ENCODE measurements around the gene INIP. TPM values are rescaled to one million over a fixed set of nuclear protein-coding genes. Genes with fewer than 3 reads are reported as not detected.

INIP gene
- total and polyA plus RNA-seq, 9 of the 15 experiments (the other 6 are each of a cell fraction or from before 2014, with no cell fraction given): 11.9 to 87.9 (median 37.3) TPM

DNA sequence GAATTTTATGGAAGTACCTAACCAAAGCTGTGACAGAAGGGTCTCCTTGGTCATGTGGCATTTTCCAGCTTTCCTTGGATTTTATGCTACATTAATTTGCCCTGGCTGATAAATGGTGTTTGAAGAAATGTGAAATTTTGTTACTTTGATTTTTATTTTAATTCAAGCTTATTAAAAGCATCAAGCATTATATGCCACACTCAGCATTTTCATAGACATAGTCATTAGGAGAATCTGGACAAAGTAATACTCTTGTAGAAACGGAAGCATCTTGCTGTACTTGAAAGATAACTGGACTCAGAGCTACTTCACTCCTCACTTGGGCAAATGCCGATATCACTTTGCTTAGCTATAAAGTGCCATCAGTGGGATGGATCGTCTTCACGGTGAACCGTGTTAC is 54.2 kb downstream of the INIP start:
- Histone ChIP-seq H3K9me3 (replicated peaks; ENCODE audit: control insufficient read depth, insufficient read depth, low read depth, low read length) (no peaks in the 10 kb centered on the region), H3K27me3 (ENCODE audit: control insufficient read depth in 2 of 2, insufficient read depth in 2 of 2, low read length in 2 of 2) (0 out of 5 replicates have a peak, but pooled peaks cover 0 to 2% of the 10 kb centered on the region in 2 experiments), H3K9me1 (ENCODE audit: control insufficient read depth, insufficient read depth, low read length) (no peaks in the 10 kb centered on the region), H3K27ac (ENCODE audit: extremely low read depth, low read depth, low read length) (no peak overlapping the region), H3K4me2 (ENCODE audit: insufficient read depth, low read length) (no peak overlapping the region), H3K9ac (ENCODE audit: insufficient read depth in 1 of 2, low read depth in 2 of 2, low read length in 2 of 2) (no peak overlapping the region), H4K20me1 (replicated peaks; ENCODE audit: control insufficient read depth, insufficient read depth, low read length) (no peaks in the 10 kb centered on the region), H3K4me1 (replicated peaks in 1 of 2; ENCODE audit: control insufficient read depth in 2 of 2, insufficient read depth in 2 of 2, low read length in 2 of 2) (peaks cover 0 to 6% of the 10 kb centered on the region in 2 experiments; a peak in 1 of 5 replicates), H3K79me2 (ENCODE audit: control insufficient read depth, insufficient read depth, low read length) (no peaks in the 10 kb centered on the region), H3K36me3 (ENCODE audit: control insufficient read depth, insufficient read depth, low read length) (no peaks in the 10 kb centered on the region), H3K4me3 (no peak overlapping the region), H2AFZ (ENCODE audit: low read depth, low read length) (no peak overlapping the region)
- DNase-seq (ENCODE audit: extremely low read depth in 1 of 4, low spot score in 3 of 4) (no peak), ATAC-seq (no peak), FAIRE-seq (peak; percentile 46)
- intact Hi-C loops (cut with micrococcal nuclease) (loop anchor here (10.0 kb wide), 1 partner anchor 131 kb away; no protein-coding TSS in a partner anchor), in situ Hi-C loops (cut with MboI) (no loop called here)
- peak; percentile 66; the same call in 1 of the 2 replicates for TF ChIP-seq MAFK (IDR thresholded peaks at IDR 0.05; ENCODE audit: low read length)
- TF ChIP-seq, protein P1, sequence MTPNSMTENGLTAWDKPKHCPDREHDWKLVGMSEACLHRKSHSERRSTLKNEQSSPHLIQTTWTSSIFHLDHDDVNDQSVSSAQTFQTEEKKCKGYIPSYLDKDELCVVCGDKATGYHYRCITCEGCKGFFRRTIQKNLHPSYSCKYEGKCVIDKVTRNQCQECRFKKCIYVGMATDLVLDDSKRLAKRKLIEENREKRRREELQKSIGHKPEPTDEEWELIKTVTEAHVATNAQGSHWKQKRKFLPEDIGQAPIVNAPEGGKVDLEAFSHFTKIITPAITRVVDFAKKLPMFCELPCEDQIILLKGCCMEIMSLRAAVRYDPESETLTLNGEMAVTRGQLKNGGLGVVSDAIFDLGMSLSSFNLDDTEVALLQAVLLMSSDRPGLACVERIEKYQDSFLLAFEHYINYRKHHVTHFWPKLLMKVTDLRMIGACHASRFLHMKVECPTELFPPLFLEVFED (CRISPR knock-in tag; conservative IDR thresholded peaks at IDR 0.05): no peak
- TF ChIP-seq ZNF316 (IDR thresholded peaks at IDR 0.05): peak; percentile 85
- peak; percentile 57 for TF ChIP-seq MAFG (tag; conservative IDR thresholded peaks at IDR 0.05)
- TF ChIP-seq C11orf30 (IDR thresholded peaks at IDR 0.05; ENCODE audit: low read depth): peak; percentile 72
- TF ChIP-seq ZNF584 (CRISPR knock-in tag; IDR thresholded peaks at IDR 0.05; ENCODE audit: low read depth): no peak
- TF ChIP-seq MIER1 (IDR thresholded peaks at IDR 0.05; ENCODE audit: low read depth): no peak
- peak; percentile 62 for TF ChIP-seq MAFF (IDR thresholded peaks at IDR 0.05; ENCODE audit: low read length)
- TF ChIP-seq, protein P2, sequence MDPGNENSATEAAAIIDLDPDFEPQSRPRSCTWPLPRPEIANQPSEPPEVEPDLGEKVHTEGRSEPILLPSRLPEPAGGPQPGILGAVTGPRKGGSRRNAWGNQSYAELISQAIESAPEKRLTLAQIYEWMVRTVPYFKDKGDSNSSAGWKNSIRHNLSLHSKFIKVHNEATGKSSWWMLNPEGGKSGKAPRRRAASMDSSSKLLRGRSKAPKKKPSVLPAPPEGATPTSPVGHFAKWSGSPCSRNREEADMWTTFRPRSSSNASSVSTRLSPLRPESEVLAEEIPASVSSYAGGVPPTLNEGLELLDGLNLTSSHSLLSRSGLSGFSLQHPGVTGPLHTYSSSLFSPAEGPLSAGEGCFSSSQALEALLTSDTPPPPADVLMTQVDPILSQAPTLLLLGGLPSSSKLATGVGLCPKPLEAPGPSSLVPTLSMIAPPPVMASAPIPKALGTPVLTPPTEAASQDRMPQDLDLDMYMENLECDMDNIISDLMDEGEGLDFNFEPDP (CRISPR knock-in tag; IDR thresholded peaks at IDR 0.05): no peak
- TF ChIP-seq, protein P3, sequence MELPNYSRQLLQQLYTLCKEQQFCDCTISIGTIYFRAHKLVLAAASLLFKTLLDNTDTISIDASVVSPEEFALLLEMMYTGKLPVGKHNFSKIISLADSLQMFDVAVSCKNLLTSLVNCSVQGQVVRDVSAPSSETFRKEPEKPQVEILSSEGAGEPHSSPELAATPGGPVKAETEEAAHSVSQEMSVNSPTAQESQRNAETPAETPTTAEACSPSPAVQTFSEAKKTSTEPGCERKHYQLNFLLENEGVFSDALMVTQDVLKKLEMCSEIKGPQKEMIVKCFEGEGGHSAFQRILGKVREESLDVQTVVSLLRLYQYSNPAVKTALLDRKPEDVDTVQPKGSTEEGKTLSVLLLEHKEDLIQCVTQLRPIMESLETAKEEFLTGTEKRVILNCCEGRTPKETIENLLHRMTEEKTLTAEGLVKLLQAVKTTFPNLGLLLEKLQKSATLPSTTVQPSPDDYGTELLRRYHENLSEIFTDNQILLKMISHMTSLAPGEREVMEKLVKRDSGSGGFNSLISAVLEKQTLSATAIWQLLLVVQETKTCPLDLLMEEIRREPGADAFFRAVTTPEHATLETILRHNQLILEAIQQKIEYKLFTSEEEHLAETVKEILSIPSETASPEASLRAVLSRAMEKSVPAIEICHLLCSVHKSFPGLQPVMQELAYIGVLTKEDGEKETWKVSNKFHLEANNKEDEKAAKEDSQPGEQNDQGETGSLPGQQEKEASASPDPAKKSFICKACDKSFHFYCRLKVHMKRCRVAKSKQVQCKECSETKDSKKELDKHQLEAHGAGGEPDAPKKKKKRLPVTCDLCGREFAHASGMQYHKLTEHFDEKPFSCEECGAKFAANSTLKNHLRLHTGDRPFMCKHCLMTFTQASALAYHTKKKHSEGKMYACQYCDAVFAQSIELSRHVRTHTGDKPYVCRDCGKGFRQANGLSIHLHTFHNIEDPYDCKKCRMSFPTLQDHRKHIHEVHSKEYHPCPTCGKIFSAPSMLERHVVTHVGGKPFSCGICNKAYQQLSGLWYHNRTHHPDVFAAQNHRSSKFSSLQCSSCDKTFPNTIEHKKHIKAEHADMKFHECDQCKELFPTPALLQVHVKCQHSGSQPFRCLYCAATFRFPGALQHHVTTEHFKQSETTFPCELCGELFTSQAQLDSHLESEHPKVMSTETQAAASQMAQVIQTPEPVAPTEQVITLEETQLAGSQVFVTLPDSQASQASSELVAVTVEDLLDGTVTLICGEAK (IDR thresholded peaks at IDR 0.05): no peak
- TF ChIP-seq, protein P3 (CRISPR knock-in tag; IDR thresholded peaks at IDR 0.05): no peak
- CTCF ChIA-PET (ENCODE audit: low intra/inter-chr PET ratio): no interaction called here
- no TSS peak for BruUV-seq (replicated peaks)
- POLR2A ChIA-PET: interaction anchor here (0.7 to 1.0 kb wide), 3 partner anchors 8 to 313 kb away, joined by 3 read pairs; no protein-coding TSS in a partner anchor
- 46% methylated on average over 5 of the region's 5 CpGs for WGBS (ENCODE audit: insufficient coverage, low coverage, missing lambda C conversion rate)
